Measurements from ENCODE around the gene ZNF362.

ZNF362 gene

DNA sequence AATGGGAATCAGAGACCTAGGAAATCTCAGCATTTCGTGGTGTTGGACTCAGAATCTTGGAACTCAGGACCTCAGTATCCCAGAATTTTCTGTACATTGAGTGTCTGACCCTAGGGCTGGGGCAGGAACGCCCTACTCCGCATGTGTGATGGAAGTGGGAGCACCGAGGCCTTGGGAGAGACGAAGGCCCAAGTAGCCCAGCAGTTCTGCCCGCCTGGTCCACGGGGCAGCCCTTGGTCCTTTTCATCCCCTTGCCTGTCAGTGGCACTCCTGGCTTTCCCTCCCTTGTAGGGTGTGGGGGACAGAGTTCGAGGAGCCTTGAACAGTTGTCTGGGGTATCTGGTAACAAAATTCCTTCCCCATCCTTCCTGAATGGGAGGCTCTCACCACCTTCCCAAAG, 54.4 kb downstream of the ZNF362 start:
- Histone ChIP-seq H3K36me3 (ENCODE audit: insufficient read depth, low read length) (no peaks in the 10 kb centered on the region), H3K9me3 (ENCODE audit: insufficient read depth, low read depth, low read length) (no peaks in the 10 kb centered on the region), H3K27me3 (ENCODE audit: insufficient read depth, low read length) (peaks cover 15% of the 10 kb centered on the region), H3K9ac (ENCODE audit: low read depth, low read length) (no peak overlapping the region), H3K27ac (ENCODE audit: low read depth, low read length) (no peak overlapping the region), H3K4me1 (ENCODE audit: insufficient read depth, low read length) (no peaks in the 10 kb centered on the region), H3K4me3 (ENCODE audit: low read length) (no peak overlapping the region)
- 67% methylated on average over 7 of the region's 8 CpGs for WGBS

DNA sequence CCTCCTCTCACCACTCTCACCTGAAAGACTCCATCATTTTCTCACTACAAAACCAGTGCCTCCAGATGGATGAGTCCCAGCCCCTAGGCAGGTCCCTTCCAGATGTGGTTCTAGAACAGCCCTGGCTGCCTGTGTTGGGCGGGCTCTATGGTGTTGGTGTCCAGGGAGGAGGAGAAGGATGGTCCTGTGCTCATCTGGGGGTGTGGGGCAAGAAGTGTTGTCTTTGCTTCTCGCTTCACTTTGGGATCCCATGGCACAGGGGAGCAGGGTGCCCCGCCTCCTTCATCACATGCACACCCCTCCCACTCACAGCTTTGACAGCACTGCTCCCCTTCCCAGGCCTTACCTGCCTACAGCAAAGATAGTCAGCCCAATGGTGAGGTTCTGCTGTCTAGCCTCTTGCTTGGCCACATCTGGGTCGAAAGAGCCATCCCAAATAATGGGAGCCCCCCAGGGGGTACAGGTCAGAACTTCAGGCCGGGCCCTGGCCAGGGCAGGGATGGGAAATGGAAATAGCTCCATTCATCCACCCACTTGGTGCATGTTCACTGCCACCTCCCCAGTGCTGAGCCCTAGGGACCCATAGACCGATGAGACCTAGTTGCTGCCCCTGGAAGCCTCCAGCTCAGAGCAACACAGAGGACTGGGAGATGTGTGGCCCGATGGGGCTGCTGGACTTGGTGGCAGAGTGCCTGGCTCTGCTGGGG, 55.6 kb downstream of the ZNF362 start:
- Histone ChIP-seq H3K9ac (ENCODE audit: low read depth, low read length) (no peak overlapping the region), H3K27me3 (ENCODE audit: insufficient read depth, low read length) (peaks cover 4% of the 10 kb centered on the region), H3K4me3 (ENCODE audit: low read length) (no peak overlapping the region), H3K9me3 (ENCODE audit: insufficient read depth, low read depth, low read length) (no peaks in the 10 kb centered on the region), H3K4me1 (ENCODE audit: insufficient read depth, low read length) (no peaks in the 10 kb centered on the region), H3K36me3 (ENCODE audit: insufficient read depth, low read length) (no peaks in the 10 kb centered on the region), H3K27ac (ENCODE audit: low read depth, low read length) (no peak overlapping the region)
- 86% methylated on average over 7 of the region's 7 CpGs for WGBS

DNA sequence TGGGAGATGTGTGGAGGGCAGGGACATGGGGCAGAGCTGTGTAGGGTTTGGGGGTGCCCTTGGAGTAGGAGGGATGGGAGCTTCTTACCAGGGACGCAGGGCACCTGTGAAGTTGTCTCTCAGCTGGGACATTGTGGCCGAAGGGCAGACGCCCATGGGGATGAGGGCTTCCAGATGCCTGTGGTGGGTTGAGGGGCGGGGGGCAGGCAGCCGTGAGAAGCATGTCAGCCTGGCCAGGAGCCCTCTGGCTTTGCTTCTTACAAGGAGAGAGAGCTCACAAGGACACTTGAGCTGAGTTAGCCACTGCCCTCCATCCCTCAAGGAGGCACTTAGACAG, 56.1 kb downstream of the ZNF362 start:
- Histone ChIP-seq H3K27ac (ENCODE audit: low read depth, low read length) (no peak overlapping the region), H3K4me1 (ENCODE audit: insufficient read depth, low read length) (no peaks in the 10 kb centered on the region), H3K9me3 (ENCODE audit: insufficient read depth, low read depth, low read length) (no peaks in the 10 kb centered on the region), H3K27me3 (ENCODE audit: insufficient read depth, low read length) (no peaks in the 10 kb centered on the region), H3K9ac (ENCODE audit: low read depth, low read length) (no peak overlapping the region), H3K36me3 (ENCODE audit: insufficient read depth, low read length) (no peaks in the 10 kb centered on the region), H3K4me3 (ENCODE audit: low read length) (no peak overlapping the region)
- WGBS = 73% methylated on average over 5 of the region's 5 CpGs

DNA sequence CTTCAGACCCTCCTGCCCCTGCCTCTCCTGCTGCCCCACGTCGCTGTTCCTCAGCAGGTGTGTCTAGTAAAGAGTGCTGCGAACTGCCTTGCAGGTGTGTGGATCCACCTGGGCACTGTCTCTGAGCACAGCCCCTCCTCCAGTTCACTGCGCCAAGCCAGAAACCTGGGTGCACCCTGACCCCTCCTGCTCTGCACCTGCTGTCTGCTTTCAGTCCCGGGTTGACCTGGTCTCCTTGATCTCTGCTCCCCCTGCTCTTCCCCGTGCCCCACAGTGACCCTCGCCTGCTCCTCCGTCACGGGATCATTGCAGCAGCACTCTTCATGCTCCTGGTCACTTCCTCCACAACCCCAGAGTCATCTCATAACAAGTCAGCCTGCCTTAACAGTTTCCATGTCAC, 58.1 kb downstream of the ZNF362 start:
- Histone ChIP-seq H3K4me3 (ENCODE audit: low read length) (no peak overlapping the region), H3K4me1 (ENCODE audit: insufficient read depth, low read length) (no peaks in the 10 kb centered on the region), H3K9ac (ENCODE audit: low read depth, low read length) (no peak overlapping the region), H3K27ac (ENCODE audit: low read depth, low read length) (no peak overlapping the region), H3K27me3 (ENCODE audit: insufficient read depth, low read length) (no peaks in the 10 kb centered on the region), H3K9me3 (ENCODE audit: insufficient read depth, low read depth, low read length) (no peaks in the 10 kb centered on the region), H3K36me3 (ENCODE audit: insufficient read depth, low read length) (no peaks in the 10 kb centered on the region)
- 91% methylated on average over 9 of the region's 9 CpGs for WGBS

DNA sequence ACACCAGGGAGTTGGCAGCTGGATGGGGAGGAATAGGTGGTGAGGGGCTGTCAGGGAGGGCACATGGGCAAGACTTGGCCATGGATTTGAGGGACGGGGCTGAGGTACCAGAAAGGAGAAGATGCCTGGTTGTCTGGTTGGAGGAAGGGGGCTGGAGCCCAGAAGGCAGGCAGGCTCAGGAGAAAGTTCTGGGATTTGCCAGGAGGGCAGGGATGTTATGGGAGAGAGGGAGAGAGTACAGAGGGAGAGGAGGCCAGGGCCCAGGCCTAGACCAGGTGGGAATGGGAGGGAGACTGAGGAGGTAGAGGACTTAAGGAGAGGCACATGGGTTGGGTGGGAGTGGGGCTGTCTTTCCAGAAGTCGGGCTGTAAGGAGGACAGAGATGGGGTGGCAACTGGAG, 60.3 kb downstream of the ZNF362 start:
- no peak overlapping the region for H3K4me3 ChIP-seq (ENCODE audit: low read length)
- WGBS = 86% methylated on average over 2 of the region's 2 CpGs

DNA sequence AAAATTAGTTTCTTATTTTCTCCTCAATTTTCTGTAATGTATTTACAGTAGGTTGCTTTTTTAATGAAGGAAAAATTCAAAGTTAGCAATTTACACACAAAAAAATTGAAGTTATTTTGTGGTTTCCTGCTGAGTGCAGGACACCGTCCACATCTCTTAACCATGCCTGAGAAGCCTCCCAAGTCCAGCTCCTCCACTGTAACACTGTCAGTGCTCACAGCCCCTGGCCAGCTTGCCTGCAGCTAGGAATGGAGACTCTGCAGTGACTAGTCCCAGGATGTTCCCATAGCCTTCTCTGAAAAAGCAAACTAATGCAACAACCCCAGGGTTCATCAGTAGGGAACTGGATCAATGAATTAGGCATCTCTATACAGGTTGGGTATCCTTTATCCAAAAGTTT, 61.1 kb downstream of the ZNF362 start:
- Histone ChIP-seq H3K27me3 (ENCODE audit: insufficient read depth, low read length) (no peaks in the 10 kb centered on the region), H3K36me3 (ENCODE audit: insufficient read depth, low read length) (no peaks in the 10 kb centered on the region), H3K9me3 (ENCODE audit: insufficient read depth, low read depth, low read length) (no peaks in the 10 kb centered on the region), H3K27ac (ENCODE audit: low read depth, low read length) (no peak overlapping the region), H3K4me3 (ENCODE audit: low read length) (no peak overlapping the region), H3K4me1 (ENCODE audit: insufficient read depth, low read length) (no peaks in the 10 kb centered on the region), H3K9ac (ENCODE audit: low read depth, low read length) (no peak overlapping the region)
- WGBS = 87% methylated on average over 1 of the region's 1 CpG

More for the DNA sequence above, 60.3 kb downstream of the ZNF362 start:
- no peak overlapping the region for H3K9ac ChIP-seq (ENCODE audit: low read depth, low read length)
- no peaks in the 10 kb centered on the region for H3K36me3 ChIP-seq (ENCODE audit: insufficient read depth, low read length)
- no peaks in the 10 kb centered on the region for H3K9me3 ChIP-seq (ENCODE audit: insufficient read depth, low read depth, low read length)
- no peak overlapping the region for H3K27ac ChIP-seq (ENCODE audit: low read depth, low read length)
- no peaks in the 10 kb centered on the region for H3K4me1 ChIP-seq (ENCODE audit: insufficient read depth, low read length)
- no peaks in the 10 kb centered on the region for H3K27me3 ChIP-seq (ENCODE audit: insufficient read depth, low read length)

DNA sequence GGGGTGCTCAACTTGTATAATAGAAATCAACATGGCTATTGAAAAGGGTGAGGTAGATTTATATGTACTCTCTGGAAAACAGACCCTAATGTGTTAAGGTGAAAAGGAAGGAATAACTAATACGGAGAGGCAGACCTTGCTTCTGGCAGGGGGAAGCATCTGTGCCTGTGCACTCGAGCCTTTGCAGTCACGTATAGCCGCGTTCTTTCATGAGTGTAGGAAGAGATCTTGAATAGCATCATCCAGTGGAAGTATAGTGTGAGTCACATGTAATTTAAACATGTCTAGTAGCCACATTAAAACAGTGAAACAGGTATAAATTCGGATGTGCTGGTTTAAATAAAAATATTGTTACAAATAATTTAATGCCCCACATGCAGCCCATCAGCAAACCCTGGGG, 61.7 kb downstream of the ZNF362 start:
- Histone ChIP-seq H3K27me3 (ENCODE audit: insufficient read depth, low read length) (no peaks in the 10 kb centered on the region), H3K9ac (ENCODE audit: low read depth, low read length) (no peak overlapping the region), H3K36me3 (ENCODE audit: insufficient read depth, low read length) (peaks cover 2% of the 10 kb centered on the region; the same call in 1 of the 2 replicates), H3K4me1 (ENCODE audit: insufficient read depth, low read length) (no peaks in the 10 kb centered on the region), H3K9me3 (ENCODE audit: insufficient read depth, low read depth, low read length) (no peaks in the 10 kb centered on the region), H3K4me3 (ENCODE audit: low read length) (no peak overlapping the region), H3K27ac (ENCODE audit: low read depth, low read length) (no peak overlapping the region)
- WGBS = 69% methylated on average over 5 of the region's 6 CpGs

DNA sequence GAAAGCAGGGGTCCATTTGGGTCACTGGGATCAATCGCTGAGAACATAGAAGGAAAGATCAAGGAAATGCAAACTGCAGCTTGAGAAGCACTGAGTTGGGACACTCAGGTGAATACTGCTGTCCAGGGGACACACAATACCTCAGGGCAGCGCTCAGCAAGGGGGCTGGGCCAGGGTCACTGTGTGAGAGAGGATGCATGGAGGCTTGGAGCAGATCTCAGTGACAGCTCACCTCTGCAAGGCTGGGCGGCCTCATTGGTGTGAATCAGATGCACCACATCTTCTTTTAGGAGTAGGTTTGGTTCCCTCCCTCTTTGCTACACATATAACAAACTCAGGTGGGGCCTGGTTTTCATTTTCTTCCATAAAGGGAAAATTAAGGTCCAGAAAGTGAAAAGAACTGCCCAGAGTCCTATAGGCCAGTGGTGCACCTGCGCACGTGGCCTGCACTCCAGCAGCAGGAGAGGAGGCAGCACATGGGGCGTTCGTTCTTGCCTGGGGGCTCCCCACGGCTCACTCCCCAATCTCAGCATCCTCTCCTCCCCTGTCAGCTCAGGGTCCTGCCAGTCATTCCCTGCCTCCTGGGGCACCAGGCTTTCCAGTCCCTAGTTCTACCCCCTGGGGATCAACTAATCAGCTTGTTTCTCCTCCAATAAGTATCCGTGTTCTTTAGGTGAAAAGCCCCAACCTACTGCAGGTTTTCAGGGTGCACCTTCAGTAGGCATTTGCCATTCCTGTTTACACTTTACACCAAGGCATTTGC, 63.1 kb downstream of the ZNF362 start:
- WGBS = 90% methylated on average over 9 of the region's 9 CpGs
- Histone ChIP-seq H3K4me3 (ENCODE audit: low read length) (no peak overlapping the region), H3K36me3 (ENCODE audit: insufficient read depth, low read length) (peaks cover 14% of the 10 kb centered on the region; the same call in 1 of the 2 replicates), H3K9me3 (ENCODE audit: insufficient read depth, low read depth, low read length) (no peaks in the 10 kb centered on the region), H3K27ac (ENCODE audit: low read depth, low read length) (no peak overlapping the region), H3K9ac (ENCODE audit: low read depth, low read length) (no peak overlapping the region), H3K27me3 (ENCODE audit: insufficient read depth, low read length) (no peaks in the 10 kb centered on the region), H3K4me1 (ENCODE audit: insufficient read depth, low read length) (no peaks in the 10 kb centered on the region)

DNA sequence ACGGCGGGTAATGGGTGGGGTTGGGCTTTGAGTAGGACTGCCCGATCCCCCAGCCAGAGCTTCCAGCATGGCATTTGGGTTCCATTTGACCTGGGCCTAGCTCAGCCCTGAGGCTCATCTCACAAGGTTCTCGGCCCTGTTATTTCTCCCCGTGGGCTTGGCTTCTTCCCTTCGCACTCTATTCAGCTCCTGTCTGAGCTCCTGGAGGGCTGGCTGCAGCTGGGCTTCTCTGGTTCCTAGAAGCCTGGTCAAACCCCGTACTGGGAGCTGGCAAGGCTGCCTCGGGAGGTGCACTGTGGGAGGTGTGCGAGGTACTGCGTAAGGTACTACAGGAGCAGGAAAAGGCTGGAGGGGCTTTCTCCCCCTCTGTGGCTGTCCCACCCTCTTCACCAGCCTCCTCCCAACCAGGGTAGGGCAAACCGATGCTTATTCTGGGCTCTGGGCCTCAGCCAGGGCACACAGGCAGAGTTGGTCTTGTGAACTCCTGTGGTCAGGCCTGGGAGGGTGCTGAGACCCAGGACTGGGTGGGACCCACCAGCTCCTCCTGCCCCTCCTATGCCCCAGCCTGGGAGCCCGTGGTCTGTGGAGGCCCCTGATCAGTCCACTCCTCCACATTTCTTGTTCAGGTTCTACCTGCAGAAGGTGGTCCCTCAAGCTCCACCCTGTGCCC, 63.8 kb downstream of the ZNF362 start:
- Histone ChIP-seq H3K4me3 (ENCODE audit: low read length) (no peak overlapping the region), H3K9me3 (ENCODE audit: insufficient read depth, low read depth, low read length) (no peaks in the 10 kb centered on the region), H3K4me1 (ENCODE audit: insufficient read depth, low read length) (no peaks in the 10 kb centered on the region), H3K27me3 (ENCODE audit: insufficient read depth, low read length) (no peaks in the 10 kb centered on the region), H3K27ac (ENCODE audit: low read depth, low read length) (no peak overlapping the region), H3K36me3 (ENCODE audit: insufficient read depth, low read length) (peaks cover 21% of the 10 kb centered on the region), H3K9ac (ENCODE audit: low read depth, low read length) (no peak overlapping the region)
- WGBS = 92% methylated on average over 12 of the region's 12 CpGs

DNA sequence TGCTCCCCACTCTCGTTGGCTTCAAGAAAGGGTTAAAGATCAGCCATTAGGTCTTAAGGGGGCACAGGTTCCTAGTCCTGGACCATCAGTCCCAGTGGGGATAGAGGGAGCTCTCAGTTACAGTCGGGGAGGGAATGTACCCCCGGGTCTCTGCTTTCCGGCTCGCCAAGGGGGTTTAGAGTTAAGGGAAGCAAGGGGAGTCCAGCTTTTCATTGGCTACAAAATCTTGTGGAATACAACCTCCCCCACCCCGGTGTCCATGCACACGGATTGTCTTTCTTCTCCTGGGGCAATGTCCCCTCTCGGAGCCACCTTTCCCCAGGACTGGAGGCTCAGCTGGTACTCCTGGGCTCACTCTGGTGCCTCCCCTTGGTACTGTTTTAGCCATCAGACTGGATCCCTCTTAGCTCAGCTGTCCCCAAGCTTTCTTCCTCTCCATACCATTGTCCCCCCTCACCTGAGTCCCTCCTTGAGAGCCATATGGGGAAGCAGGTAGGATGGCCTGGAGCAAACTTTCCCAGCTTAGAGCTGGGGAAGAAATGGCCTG, 64.4 kb downstream of the ZNF362 start, which contains the start of gene A3GALT2:
TSS of gene A3GALT2 (minus strand) at position 480 of the 547 bp plus-strand sequence. CDS start at position 480, 0 bp downstream.
- WGBS = 93% methylated on average over 8 of the region's 8 CpGs
- Histone ChIP-seq H3K9ac (ENCODE audit: low read depth, low read length) (no peak within 1 kb of the TSS), H3K9me3 (ENCODE audit: insufficient read depth, low read depth, low read length) (no peaks in the 10 kb centered on the region), H3K4me3 (ENCODE audit: low read length) (no peak within 1 kb of the TSS), H3K27ac (ENCODE audit: low read depth, low read length) (no peak within 1 kb of the TSS), H3K27me3 (ENCODE audit: insufficient read depth, low read length) (no peaks in the 10 kb centered on the region), H3K36me3 (ENCODE audit: insufficient read depth, low read length) (peaks cover 27% of the 10 kb centered on the region), H3K4me1 (ENCODE audit: insufficient read depth, low read length) (no peaks in the 10 kb centered on the region)

DNA sequence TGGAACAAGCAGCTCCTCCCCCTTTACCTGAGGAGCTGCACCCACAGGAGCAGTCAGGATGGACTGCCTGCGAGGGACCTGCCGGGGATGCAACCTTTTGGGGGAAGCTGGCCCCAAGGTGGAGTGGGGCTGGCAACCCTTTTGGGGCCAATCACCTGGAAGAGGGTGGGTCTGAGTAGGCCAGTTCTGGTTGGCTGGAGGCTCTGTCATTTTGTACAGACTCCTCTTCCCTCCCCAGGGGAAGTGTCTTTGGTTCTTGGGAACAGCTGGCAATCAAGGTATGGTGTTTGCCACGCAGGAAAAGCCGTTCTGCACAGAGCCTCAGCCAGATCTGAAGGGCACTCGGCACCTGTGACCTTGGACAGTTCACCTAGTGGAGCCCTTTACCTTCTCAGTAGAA, 64.9 kb downstream of the ZNF362 start:
- no peak overlapping the region for H3K27ac ChIP-seq (ENCODE audit: low read depth, low read length)
- H3K27me3 ChIP-seq (ENCODE audit: insufficient read depth, low read length) = no peaks in the 10 kb centered on the region
- 93% methylated on average over 5 of the region's 5 CpGs for WGBS
- H3K36me3 ChIP-seq (ENCODE audit: insufficient read depth, low read length) = peaks cover 32% of the 10 kb centered on the region
- no peaks in the 10 kb centered on the region for H3K4me1 ChIP-seq (ENCODE audit: insufficient read depth, low read length)
- no peak overlapping the region for H3K9ac ChIP-seq (ENCODE audit: low read depth, low read length)
- no peaks in the 10 kb centered on the region for H3K9me3 ChIP-seq (ENCODE audit: insufficient read depth, low read depth, low read length)
- no peak overlapping the region for H3K4me3 ChIP-seq (ENCODE audit: low read length)

All from HUES64 (cell line).